Hindlimb muscle (tissue), 1 donor: Measurements from ENCODE around the gene OR9Q2. TPM values are rescaled to one million over a fixed set of nuclear protein-coding genes. Genes with fewer than 3 reads are reported as not detected.
A peak's percentile ranks its signal among the peaks of the same experiment; 100 is the strongest.
"Not testable (repeated sequence)": the region's sequence is repeated elsewhere in the genome, so short reads cannot be mapped to it uniquely, and the experiment has no call there.

ENCODE experiments used
- DNase-seq: peaks from one replicate; pipeline ENCODE4 v3.0.0-alpha.2; 2013
- polyA plus RNA-seq: library from polyadenylated mRNA; unstranded; fragments of 120-200 nt; gene quantifications from one replicate; pipeline ENCODE4 v1.2.1, GENCODE V29; 2013; ENCODE audit not compliant: insufficient read length

The OR9Q2 gene, protein sequence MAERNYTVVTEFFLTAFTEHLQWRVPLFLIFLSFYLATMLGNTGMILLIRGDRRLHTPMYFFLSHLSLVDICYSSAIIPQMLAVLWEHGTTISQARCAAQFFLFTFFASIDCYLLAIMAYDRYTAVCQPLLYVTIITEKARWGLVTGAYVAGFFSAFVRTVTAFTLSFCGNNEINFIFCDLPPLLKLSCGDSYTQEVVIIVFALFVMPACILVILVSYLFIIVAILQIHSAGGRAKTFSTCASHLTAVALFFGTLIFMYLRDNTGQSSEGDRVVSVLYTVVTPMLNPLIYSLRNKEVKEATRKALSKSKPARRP
- polyA plus RNA-seq = not detected

- DNase-seq = no peak
These were observed at the start of gene OR9Q2 for GRCh38 chr11:58188770-58189169. OR9Q2 (plus strand) TSS chr11:58189070; CDS start chr11:58190491, 1,421 bp downstream.

GRCh38 chr11:58142761-58143160 is 46.1 kb upstream of the OR9Q2 start:
- DNase-seq = peak; percentile 7

DNA sequence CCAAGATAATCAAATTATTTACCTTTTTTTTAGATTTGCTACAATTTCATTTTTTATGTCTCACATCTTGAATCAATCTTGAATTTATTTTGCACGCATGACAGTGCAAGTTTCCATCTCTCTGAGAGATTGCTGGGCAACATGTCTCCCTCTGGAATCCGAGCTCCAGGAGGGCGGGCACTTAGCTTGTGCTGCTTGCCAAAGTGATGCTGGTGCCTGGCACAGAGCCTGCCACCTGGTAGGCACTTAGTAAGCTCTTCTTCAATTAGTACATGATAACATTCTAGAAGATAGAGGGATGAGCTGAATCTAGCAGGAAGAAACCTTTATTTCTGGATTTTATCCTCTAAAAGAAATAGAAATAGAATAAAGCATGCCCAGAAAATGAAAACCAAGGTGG is 36.1 kb upstream of the OR9Q2 start:
- DNase-seq = no peak

DNA sequence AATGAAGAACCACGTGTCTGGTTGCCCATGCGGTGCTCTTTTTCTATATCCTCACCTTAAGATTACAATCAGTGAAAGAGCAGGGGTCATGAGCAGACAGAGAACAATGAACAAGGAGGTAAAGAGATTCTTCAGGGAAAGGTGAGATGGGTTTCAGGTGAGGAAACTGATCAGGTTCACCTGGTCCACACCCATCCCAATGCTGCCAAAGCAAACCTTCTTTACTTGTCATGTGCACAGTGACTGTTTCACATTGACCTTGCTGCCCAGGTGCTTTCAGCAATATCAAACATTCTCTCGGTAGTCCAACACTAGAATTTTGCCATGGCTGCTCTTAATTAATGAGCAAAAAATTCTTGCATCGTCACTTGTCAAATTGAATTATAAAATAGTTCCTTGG is 24.5 kb upstream of the OR9Q2 start:
- DNase-seq = no peak

GRCh38 chr11:58164990-58165389 is 23.9 kb upstream of the OR9Q2 start:
- DNase-seq = no peak

GRCh38 chr11:58165504-58166106 is 23.3 kb upstream of the OR9Q2 start:
- no peak for DNase-seq

DNA sequence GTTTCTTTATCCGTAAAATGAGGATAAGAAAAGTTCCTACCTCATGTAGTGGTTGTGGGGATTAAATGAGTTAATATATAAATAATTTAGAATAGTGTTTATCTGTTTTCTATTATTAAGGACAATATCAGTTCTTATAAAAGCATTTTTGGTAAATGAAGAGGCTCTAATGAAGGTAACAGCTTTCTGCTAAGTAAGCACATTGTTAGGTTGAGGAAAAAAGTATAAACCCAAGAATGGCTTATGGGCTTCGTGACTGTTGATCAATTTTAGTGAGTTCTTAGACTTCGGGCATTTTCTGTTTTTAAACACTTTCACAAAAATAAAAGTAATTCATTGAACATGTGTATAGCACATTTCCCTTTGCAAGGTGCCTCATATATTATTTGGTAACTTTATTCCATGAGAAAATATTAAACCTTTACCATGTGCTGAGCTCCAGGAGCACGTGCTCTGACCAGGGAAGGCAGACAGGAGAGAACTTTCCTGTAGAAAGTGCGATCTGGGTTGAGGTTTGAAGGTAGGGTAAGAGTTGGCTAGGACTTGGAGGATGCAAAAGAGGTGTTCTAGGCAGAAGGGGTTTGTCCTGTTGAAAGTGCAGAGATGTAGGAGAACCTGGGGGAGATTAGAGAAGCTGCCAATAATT is 11.3 kb upstream of the OR9Q2 start:
- no peak for DNase-seq

GRCh38 chr11:58178444-58178843 is 10.4 kb upstream of the OR9Q2 start:
- no peak for DNase-seq

- DNase-seq = no peak
These were observed 9.2 kb upstream of the OR9Q2 start for GRCh38 chr11:58179648-58180047.

DNA sequence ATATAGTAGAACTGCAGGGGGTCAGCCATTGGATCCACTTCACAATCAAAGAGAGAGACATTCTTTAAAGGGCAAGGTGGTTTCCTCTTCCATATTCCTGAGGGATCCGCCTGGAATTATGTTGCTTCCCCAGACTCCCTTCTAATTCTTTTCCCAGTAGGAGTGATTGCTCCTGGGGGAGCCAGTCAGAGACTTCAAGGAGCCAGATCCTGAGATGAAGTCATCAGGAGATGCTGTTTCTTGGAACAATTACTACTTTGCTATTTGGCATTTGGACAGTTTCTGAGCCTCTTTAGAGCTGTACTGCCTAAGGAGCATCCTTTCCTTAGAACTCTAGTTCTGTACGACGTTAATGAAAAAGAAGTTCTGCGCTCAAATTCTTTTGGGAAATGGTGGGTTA is 1.9 kb upstream of the OR9Q2 start:
- no peak for DNase-seq

DNA sequence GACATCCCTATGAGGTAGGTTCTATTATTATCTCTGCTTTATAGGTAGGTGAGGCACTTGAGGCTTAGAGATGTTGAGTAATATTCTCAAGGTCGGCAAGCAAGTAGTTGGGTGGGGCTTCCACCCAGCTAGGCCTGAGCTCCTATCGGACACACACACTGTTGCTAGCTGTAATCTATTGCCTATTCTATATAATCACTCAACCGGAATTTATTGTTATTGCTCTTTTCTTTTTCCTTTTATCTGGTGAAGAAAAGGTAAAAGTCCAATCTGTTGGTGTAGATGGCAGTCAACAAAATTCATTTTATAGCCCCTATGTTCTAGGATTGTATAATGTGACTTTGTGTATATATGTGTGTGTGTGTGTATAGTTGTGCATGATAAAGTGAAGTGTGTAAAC is 3.4 kb downstream of the OR9Q2 start:
- no peak for DNase-seq

GRCh38 chr11:58193391-58193790 is 4.5 kb downstream of the OR9Q2 start:
- no peak for DNase-seq

GRCh38 chr11:58195939-58196338 is 7.1 kb downstream of the OR9Q2 start:
- DNase-seq = no peak

GRCh38 chr11:58199271-58199670 is 10.4 kb downstream of the OR9Q2 start:
- DNase-seq = no peak

DNA sequence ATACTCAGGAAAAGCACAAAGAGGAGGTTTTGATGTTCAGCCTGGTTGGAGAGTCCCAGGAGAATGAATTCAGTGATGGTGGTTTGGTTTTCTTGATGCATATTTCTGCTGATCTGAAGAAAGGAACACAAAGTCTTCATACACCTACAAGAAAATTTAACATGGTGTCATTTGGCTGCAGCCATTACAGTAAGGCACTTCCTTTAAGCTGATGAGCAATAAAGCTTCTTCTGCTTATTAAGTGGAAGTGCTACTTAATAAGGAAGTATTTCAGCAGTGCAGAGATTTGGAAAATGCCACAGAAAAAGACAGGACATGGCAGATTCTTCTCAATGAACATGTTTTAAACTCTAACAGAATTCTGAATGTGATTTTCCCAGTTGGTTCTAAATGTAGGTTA is 15.2 kb downstream of the OR9Q2 start, which contains the start of gene OR1S2:
TSS of gene OR1S2 (minus strand) at position 101 of the 400 bp plus-strand sequence. CDS start at position 101, 0 bp downstream.
- no peak for DNase-seq

DNA sequence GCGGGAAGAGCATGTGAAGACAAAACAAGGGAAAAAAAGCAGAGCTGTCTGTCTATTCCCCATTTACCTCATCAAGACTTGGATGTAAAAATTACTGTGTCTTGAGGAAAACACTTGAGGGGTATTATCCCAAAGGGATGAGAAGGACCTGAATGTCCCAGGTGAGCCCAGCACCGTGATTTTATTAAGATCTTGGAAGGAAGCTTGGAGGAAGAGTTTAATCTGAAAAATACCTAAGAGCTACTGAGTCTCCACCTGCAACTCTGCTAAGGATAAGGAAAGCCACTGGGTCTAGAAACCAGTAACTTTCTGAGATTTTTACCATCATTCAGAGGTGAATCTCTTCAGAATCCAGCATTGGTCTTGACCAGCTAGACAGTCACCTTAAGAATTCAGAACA is 23.6 kb downstream of the OR9Q2 start, which contains the start of gene OR1S1:
TSS of gene OR1S1 (plus strand) at position 301 of the 400 bp plus-strand sequence.
- DNase-seq = not testable (repeated sequence)

DNA sequence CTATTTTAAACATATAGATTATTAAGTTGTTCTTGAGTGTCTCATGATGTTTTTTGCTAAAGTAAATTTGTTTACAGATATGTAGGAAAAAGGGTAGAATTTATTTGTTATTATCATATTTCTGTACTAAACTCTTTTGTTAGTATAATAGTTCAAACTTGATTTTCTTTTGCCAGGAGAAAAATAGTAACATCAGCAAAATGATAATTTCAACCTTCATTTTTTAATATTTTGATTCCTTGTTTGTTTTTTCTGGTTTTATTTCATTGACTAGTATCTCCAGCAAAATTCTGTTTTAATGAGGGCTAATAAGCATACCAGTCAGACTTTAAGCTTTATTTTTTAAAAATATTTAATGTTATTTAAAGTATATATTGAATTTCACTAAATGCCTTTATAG is 27.6 kb downstream of the OR9Q2 start:
- DNase-seq = no peak

GRCh38 chr11:58222721-58223120 is 33.9 kb downstream of the OR9Q2 start:
- no peak for DNase-seq

- DNase-seq = no peak
These were observed 39.2 kb downstream of the OR9Q2 start for GRCh38 chr11:58227956-58228615.
